Measurements from ENCODE around the gene SPATA4.
A peak's percentile ranks its signal among the peaks of the same experiment; 100 is the strongest.
"Not testable (repeated sequence)": the region's sequence is repeated elsewhere in the genome, so short reads cannot be mapped to it uniquely, and the experiment has no call there.

Gene SPATA4
- total RNA-seq, result 0 to 0.04 reads per million in 2 experiments

DNA sequence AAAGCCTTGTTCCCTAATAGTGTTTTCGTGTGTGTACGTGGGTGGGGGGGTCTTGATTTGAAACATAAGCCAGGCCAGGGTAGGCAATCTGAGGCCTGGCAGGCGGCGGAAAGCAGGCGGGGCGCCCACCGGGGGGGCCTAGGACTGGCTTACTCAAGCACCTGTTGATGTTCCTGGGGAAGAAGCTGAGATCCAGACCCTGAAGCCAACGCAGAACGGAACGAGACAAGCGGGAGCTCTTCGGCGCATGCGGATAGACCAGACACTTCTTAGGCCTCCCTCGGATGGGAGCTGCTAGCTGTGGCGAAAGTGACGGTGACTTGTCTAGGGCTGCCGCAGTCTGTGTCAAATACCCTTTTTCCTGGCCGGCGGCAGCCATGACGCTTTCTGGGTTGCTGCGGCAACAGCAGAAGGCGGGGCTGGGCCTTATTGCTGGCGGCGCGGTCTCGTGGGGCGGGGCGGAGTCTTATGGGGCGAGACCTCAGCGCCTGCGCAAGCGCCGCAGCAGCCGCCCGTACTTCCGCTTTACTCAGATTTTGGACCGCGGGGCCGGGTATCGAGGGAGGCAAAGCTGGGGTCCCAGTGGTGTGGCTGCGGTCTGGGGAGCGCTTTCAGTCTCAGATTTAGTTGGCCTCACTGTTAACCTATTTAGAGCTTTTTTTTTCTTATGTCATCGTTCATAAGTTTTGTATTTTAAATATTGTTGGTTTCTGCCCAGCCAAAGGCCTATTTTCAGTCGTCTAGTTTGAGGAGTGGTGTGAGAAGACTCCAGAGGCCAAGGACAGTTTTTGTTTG is at the start of gene SPATA4:
Gene SPATA4, minus strand, starts transcription at position 402 of the 795 bp plus-strand sequence. Its CDS starts 23 bp downstream, at position 379.
- DNase-seq (ENCODE audit: low read depth), result peak; percentile 88

DNA sequence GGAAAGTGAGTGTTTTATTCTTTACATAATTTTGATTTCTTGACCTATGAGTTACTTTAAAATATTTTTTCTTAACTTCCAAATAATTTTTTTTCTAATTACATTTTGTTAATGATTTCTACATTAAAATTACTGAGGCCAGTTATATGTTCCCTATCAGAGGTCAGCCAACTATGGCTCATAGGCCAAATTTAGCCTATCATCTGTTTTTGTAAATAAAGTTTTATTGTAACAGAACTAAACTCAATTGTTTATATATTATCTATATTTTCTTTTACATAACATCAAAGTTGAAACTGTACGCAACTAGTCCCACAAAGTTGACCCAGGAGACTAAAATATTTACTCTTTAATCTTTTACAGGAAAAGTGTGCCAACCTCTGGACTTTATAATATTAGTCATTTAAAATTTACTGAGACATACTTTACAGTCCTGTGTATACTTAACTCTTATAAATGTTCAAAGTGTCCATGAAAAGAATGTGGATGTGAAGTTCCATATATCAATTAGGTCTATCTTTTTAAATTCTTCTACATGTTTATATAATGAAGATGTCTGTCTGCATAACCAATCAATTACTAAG is 47.5 kb upstream of the SPATA4 start:
- DNase-seq (ENCODE audit: low read depth), result no peak

DNA sequence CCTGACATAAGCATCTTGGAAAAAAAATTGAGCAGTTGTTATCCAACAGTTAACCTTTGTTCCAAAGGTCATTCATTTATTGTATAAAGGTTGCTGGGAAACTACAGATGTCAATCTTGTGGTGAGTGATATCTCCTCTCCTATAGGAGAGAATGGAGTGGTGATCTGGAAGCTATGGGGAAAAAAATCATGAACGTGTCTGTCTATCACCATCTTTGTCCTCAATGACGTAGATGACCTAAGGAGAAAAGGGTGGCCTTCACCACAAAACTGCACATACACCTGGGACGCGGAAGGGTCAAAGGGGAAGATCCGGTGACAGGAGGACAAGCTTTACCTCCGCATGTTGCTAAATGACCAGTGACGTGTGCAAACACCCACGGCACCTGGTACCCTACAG is 46.3 kb upstream of the SPATA4 start:
- no peak for DNase-seq (ENCODE audit: low read depth)

DNA sequence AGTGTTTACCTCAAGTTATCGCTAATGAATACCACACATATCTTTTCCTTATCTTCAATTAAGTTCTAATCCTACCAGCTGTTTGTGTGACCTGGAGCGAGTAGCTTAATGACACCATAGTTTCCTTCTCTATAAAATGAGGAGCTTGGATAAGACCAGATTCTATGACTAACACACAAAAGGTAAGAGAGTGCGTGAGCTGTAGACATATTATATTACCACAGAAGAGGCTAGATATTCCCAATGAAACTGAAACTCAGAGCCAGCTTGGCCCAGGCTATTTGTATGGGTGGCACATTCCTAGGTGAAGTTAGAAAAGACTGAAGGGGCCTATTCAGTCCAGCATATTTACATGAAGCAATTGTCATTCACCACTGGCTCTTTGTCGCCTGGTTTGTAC is 43.4 kb upstream of the SPATA4 start:
- no peak for DNase-seq (ENCODE audit: low read depth)

DNA sequence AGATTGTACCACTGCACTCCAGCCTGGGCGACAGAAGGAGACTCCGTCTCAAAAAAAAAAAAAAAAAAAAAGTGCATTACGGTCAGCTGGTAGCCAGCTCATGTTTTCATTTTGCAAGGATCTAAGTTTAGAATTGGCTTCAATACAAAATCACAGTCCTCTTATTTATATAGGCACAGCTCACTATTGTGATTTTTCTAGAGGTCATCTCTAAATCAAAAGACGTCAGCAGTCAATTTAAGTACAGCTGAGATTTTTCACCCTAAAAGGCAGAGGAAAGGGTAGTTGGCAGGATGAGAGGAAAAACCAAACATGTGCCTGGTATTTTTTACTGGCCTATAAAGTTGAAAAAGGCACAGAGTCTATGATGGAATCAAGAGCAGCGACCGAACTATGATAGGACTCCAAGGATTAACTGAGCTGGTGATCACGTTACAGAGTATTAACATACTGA is 42.8 kb upstream of the SPATA4 start:
- no peak for DNase-seq (ENCODE audit: low read depth)

DNA sequence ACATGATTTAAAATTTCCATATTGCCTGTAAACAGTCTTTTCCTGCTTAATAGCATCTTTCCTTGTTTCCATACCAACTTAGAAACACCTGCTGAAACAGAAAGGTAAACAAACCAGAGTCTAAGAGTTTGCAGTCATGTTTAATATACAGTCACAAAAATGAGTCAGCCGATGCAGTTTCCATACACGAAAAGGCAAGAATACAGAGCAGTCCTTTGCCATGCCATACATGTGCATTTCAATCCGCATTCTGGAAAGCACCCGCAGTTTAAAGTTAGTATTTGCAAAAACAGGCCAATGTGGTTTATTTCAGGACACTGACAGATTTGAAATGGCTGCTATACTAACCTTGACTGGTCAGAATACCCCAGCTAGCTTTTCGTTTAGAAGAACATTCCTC is 41.6 kb upstream of the SPATA4 start:
- DNase-seq (ENCODE audit: low read depth), result no peak

DNA sequence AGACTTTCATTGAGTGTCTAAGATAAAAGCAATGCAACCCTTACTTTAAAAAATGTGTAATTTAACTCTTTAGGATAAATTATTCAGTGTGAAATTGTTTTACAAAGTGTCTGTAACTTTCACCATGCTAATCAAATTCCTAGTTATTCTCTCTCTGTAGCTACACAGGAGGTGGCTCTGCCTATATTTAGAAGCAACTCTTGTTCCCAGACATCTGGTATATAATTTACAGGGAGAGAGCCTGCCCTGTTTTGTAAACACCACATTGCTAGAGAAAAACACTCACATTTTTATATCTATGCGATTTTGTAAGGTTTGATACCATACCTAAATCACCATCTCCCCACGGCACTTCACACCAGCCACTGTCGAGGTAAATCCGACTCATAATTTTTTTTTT is 35.5 kb upstream of the SPATA4 start:
- no peak for DNase-seq (ENCODE audit: low read depth)

DNA sequence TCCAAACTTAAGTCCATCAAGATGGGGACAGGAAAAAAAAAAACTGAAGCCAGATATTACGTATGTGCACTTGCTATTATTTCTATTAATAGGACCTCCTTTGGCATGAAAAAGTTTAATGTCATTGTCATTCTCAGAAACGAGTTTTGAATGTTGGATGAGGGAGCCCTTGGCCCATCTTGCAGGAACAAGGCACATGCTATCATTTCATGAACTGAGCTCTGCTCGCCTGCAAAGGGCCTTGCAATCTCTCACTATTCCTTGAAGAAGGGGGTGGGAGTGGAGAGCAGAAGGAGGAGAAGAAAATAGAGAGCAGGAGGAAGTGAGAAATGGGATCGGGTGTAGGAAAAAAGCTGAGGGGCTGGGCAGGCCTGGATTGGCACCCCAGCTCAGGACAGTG is 34.3 kb upstream of the SPATA4 start:
- no peak for DNase-seq (ENCODE audit: low read depth)

DNA sequence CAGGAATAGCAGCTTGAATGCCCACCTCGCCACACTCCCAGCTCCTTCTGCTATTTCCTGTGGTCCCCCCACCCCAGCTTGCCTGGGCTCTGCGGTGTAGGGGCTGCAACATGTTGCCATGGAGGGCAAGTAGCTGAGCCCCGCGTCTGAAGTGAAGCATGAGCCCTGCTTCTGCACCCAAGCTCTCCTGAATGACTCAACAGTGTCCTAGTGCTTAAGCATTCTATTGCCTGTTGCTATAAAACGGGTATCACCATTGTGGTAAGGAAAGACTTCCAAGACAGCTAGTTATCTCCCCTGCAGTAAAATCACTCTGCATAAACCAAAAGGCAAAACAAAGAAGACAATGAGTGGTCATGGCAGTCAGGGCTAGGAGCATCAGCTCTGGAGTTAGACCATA is 31.4 kb upstream of the SPATA4 start:
- no peak for DNase-seq (ENCODE audit: low read depth)

DNA sequence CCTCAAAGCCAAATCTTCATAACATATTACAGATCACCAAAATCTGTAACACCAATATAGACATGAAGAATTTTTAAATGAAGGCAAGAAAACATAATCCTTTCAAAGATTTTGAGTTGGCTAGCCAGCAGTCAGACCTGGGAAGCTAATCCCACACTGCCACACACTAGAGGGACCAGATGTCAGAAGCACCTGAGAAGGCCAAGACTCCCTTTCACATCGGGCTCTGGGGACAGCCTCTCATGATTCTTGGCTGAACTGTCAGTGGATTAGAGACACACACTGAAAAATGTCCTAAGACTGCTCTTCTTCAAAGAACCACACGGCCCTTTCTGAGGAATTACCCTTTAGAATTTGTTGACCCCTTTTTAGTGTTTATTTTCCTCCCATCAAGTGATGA is 28.2 kb upstream of the SPATA4 start:
- DNase-seq (ENCODE audit: low read depth), result no peak

DNA sequence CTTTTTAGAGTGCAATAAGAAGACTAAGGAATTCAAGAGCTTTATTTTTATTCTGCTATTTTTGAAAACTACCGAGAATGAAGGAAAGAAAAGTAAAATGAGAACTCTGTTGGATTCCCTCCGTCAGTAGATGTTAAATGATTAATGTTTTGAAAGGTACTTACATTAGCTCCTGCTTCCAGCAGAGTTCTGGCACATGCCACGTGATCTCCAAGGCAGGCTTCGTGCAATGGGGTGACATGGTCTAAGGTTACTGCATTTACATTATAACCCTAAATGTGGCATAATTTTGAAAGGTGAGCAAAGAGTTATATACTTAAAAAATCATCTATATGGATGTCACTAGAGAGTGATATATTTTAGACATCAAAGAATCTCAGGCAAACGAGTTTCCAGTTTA is 26.8 kb upstream of the SPATA4 start:
- no peak for DNase-seq (ENCODE audit: low read depth)

DNA sequence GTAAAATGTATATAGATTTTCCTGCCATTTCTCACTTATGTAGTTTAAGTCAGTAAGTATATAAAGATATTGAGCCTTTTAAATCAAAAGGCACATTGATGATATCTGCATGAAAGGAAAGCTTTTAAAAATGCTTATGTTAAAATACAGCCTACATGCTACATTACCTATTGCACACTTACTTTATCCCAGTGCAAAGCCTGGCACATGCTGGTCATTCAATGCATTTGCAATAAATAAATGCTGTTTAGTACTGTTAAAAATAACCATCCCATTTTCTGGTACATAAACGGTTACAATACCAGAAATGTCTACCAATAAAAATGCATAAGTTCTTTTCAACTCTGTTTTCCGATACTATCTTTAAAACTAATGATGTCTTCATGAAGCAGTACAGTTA is 22.1 kb upstream of the SPATA4 start:
- DNase-seq (ENCODE audit: low read depth), result no peak

DNA sequence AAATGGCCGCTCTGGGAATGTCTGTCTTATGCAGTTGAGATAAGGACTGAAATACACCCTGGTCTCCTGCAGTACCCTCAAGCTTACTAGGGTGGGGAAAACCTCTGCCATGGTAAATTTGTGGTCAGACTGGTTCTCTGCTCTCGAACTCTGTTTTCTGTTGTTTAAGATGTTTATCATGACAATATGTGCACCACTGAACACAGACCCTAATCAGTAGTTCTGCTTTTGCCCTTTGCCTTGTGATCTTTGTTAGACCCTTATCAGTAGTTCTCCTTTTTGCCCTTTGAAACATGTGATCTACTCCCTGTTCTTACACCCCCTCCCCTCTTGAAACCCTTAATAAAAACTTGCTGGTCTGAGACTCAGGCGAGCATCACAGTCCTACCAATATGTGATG is 17.0 kb upstream of the SPATA4 start:
- DNase-seq (ENCODE audit: low read depth), result not testable (repeated sequence)

DNA sequence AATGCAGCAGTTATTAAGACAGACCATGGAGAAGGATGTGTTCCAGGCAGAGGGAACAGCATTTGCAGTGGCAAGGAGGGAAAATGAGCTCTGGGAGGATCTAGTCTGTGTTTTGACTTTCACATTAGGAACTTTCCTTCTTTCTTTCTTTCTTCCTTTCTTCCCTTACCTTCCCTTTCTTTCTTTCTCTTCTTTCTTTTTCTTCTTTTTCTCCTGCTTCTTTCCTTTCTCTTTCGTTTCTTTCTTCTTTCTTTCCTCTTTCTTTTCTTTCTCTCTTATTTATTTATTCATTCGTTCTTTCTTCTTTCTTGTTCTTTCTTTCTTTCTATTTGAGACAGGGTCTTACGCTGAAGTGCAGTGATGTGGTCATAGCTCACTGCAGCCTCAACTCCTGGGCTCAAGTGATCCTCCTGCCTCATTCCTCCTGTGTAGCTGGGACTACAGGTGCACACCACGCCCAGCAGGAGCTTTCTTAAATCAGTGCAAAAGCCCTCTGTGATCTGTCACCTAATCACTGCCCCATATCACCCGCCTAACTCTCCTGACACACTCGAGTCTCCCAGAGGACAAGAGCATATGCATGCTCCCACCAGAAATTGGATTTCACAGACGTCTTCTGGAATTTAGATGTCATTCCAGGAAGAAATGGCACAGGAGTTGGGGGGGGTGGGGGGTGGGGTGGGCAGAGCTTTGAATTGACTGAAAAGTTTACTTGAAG is 15.4 kb upstream of the SPATA4 start:
- no peak for DNase-seq (ENCODE audit: low read depth)

DNA sequence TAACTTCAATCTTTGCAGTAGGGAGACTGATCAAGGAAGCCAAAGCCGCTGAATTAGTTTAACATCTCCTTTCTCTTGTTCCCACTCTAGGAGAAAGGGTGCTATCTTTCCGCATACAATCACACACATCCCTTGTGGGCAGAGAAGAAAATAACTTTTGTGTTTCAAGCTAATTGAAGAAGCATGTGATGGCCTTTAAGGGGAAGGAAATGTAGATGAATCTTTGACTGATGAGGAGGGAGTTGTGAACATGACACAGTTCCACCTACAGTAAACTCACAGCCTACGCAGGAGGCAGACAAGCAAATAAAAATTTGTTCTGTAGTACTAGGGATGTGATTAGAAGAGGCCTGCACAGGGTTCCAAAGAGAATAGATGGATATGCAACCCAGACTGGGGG is 14.7 kb upstream of the SPATA4 start:
- DNase-seq (ENCODE audit: low read depth), result no peak

DNA sequence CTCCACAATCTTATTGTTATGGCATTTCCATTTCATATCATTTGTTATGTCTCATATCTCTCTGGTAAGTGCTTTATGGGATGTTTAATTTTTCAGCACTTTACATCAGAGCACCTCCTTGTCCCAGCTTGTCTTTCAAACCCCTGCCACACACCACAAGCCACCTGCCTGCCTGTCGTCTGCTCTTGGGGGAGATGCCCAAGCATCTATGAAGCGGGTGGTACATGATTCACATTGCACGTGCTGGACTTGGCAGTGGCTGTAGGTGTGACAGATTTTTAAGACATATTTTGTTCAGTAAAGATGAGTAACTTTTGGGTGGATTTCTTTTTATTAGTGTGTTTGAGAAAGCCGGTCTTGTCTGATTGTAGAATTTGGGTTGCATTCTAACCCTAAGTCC is 14.2 kb upstream of the SPATA4 start:
- no peak for DNase-seq (ENCODE audit: low read depth)

DNA sequence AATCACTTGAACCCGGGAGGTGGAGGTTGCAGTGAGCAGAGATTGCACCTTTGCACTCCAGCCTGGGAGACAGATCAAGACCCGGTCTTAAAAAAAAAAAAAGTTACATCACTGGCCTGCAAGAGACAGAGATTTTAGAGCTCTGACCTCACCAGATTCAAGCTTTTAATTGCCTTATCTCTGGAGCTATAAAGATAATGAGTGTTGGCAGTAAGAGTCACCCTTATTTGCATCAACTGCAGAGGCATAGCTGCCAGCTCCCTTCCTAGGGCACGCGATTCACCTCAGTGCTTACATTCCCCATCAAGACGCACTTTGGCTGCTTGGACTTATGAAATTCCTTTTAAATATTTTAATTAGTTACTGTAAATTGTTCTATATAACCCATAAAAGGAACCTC is 12.5 kb upstream of the SPATA4 start:
- no peak for DNase-seq (ENCODE audit: low read depth)

DNA sequence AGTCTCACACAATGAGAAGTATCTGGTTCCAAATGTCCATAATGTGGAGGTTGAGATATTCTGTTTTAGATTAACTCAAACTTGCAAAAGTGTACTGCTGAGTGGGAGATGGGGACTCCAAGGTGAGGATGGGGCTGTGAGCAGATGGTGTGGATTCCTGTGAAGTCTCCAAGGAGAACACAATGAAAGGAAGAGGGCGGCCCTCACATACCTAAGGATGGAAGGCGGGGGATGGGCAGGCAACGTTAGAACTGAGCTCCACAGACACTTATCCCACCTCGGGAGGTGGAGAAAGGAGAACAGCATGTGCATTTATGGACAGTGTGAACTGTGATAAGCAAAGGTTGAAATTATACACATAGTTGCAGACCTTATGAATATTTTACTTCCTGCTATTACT is 9.9 kb upstream of the SPATA4 start:
- DNase-seq (ENCODE audit: low read depth), result no peak

DNA sequence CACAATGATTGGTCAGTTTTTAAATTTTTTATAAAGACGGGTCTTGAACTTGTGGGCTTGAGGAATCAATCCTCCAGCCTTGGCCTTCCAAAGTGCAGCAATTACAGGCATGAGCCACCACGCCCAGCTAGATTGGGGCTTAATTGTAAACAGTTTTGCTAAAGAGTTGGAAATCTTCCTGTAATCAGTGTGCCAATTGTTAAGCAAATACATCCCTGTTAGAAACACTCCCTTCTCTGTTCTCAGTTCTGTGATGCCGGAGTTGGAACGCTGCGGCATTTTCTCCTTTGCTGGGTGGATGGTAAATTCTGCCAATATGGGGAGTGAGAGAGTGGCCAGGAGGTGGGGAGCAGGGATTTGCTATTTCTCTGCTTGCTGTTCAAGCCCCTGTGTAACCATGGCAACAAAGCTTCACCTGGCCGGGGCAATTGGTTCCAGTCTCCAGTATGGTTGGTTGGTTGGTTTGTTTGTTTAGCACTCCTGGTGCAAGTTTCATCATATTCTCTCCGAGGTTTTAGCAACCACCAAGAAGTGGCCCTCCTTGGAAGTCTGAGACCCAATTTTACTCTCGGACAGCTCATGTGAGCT is 3.0 kb upstream of the SPATA4 start:
- no peak for DNase-seq (ENCODE audit: low read depth)

DNA sequence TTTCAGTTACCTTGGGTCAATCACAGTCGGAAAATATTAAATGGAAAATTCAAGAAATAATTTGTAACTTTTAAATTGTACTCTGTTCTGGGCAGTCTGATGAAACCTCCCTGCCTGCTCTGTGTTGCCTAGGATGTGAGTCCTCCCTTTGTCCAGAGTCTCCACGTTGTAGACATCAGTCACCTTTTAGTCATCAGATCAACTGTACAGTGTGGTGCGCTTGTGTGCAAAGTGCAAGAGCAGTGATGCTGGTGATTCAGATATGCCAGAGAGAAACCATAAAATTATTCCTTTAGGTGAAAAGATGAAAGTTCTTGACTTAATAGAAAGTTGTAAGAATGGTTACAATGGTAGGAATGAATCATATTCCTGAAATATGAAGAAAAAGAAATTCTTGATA is 1.4 kb downstream of the SPATA4 start:
- no peak for DNase-seq (ENCODE audit: low read depth)

DNA sequence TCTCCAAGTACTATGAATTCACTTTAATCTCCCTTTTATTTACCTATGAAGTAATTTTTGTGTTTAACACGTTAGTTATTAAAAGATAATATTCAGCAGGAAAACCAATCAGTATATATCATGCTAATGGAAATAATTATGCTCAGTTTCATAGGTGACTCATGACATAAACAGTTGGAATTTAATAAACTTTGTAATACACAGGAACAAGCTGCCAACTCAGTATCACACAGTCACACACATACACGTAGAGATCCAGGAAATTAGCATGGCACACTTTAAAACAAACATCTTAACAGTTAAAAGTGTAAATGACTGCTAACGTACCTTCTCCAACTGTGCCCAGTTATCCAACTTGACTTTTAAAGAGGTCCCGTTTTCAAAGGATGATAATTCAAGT is 2.3 kb downstream of the SPATA4 start:
- DNase-seq (ENCODE audit: low read depth), result no peak

DNA sequence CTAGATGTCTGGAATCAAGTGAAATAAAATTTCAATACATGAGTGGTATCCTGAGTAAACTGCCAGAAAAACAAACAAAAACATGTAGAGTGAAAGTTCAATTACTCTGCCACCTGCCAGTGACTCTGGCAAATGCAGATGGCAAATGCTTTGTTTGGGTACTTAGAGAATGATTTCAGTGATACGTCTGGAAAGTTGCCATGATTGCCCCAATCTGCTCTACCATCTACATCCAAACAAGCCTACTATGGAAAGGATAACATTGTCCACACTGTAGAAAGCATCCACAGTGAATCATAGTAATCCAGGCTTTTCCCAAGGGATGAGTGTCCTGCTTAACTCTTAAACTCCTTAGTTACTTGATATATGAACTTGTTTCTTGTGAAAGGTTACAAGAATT is 3.4 kb downstream of the SPATA4 start:
- no peak for DNase-seq (ENCODE audit: low read depth)

Data from T follicular helper cell (primary cell).